HUES64 (cell line): ENCODE data around the gene ZCCHC13.
"Not testable (repeated sequence)": the region's sequence is repeated elsewhere in the genome, so short reads cannot be mapped to it uniquely, and the experiment has no call there.

Source experiments
- H3K27ac ChIP-seq: 2 replicates; pipeline ENCODE4 v1.7.0; 2013; ENCODE audit warnings: low read depth, low read length, inconsistent platforms
- H3K27me3 ChIP-seq: 2 replicates; pipeline ENCODE4 v1.6.1; 2013; ENCODE audit warnings: mild to moderate bottlenecking, low read length; ENCODE audit not compliant: insufficient read depth
- H3K36me3 ChIP-seq: 2 replicates; pipeline ENCODE4 v1.6.1; 2013; ENCODE audit warnings: mild to moderate bottlenecking, low read length; ENCODE audit not compliant: insufficient read depth
- H3K4me1 ChIP-seq: 2 replicates; pipeline ENCODE4 v1.6.1; 2013; ENCODE audit warnings: mild to moderate bottlenecking, low read length, moderate library complexity; ENCODE audit not compliant: insufficient read depth
- H3K4me3 ChIP-seq: 2 replicates; pipeline ENCODE4 v1.5.1; 2013; ENCODE audit warnings: mild to moderate bottlenecking, low read length, moderate library complexity
- H3K9ac ChIP-seq: 2 replicates; pipeline ENCODE4 v1.6.1; 2013; ENCODE audit warnings: mild to moderate bottlenecking, low read depth, low read length
- H3K9me3 ChIP-seq: 2 replicates; pipeline ENCODE4 v1.6.1; 2013; ENCODE audit warnings: low read depth, low read length; ENCODE audit not compliant: insufficient read depth
- WGBS: fragments of 150-250, 120-280 bp; methylation state at CpG from one replicate; pipeline ENCODE4 v1.1.7; 2013; ENCODE audit warnings: missing lambda C conversion rate; 5-methylcytosine and 5-hydroxymethylcytosine counted together

ZCCHC13 gene

DNA sequence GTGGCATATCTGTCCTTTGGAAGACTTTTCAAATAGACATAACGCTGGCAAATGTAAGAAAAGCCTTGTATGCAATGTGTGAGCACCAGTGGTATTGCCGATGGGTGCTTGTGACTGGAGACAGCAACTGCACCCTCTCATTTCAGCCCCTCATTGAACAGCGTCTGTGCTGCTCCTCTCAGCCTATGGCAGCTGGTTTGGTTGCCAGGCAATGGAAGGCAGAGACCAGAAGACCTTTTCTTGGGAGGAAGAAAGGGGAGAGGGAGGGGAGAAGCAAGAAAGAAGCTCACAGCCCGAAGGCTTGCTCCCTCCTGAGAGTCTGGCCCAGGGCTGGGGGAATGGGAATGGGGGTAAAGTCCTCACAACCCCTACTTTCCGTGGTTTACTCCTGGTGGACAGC lies 20.2 kb downstream of the ZCCHC13 start:
- H3K9me3 ChIP-seq = no peaks in the 10 kb centered on the region
- 72% methylated on average over 5 of the region's 5 CpGs for WGBS
- no peaks in the 10 kb centered on the region for H3K27me3 ChIP-seq
- no peak overlapping the region for H3K9ac ChIP-seq
- peaks cover 14% of the 10 kb centered on the region for H3K4me1 ChIP-seq
- H3K36me3 ChIP-seq = no peaks in the 10 kb centered on the region
- H3K4me3 ChIP-seq = no peak overlapping the region
- H3K27ac ChIP-seq = no peak overlapping the region

DNA sequence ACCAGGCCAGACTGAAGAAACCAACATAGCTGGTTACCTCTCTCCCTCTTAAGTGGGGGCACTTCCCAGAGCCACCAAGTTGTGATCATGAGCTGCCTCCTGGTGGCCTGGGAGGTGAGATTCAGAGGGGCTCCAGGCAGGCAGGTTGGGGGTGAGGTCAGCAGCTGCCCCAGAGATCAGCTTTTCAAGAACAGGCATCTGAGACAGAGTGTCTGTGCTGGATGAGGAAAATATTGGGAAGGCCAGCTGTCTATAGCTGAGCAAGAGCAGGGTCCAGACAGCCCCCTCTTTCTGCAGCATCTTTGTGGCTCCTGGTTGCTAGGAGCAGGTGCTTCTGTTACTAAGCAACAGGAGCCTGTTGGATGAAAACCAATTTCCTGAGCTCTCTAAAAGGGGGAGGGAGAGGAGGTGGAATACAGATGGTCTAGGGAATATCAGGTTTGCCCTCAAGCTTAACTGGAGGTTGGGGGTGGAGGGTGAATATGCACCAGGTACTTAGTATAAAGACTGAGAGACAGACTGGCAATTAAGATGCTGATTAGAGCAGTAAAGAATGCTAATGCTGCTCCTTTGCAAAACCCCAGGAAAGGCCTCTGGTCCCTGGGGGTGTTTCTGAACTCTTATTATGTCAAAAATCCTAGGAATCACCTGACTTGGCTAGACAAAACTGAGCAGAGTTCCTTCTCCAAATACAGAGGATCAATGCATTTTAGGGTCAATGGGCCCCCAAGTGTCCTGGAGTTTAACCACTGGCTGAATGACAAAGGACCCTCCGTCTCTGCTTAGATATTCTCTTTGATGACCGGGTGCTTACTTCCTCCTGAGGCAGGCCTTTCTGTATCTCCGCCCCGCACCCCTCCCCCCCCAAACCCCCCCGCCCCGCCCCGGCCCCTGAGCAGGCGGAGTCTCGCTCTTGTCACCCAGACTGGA lies 21.4 kb downstream of the ZCCHC13 start:
- Histone ChIP-seq H3K9ac (peak overlapping the region; percentile 9; the same call in 1 of the 2 replicates), H3K27me3 (no peaks in the 10 kb centered on the region), H3K36me3 (no peaks in the 10 kb centered on the region), H3K9me3 (no peaks in the 10 kb centered on the region), H3K4me3 (no peak overlapping the region), H3K27ac (peak overlapping the region; percentile 89), H3K4me1 (peaks cover 14% of the 10 kb centered on the region)
- 0% methylated on average over 1 of the region's 9 CpGs for WGBS

- no peak overlapping the region for H3K9ac ChIP-seq
- H3K36me3 ChIP-seq = no peaks in the 10 kb centered on the region
- no peaks in the 10 kb centered on the region for H3K27me3 ChIP-seq
- H3K9me3 ChIP-seq = no peaks in the 10 kb centered on the region
- H3K4me1 ChIP-seq = 0 out of 2 replicates have a peak, but pooled peaks cover 5% of the 10 kb centered on the region
- no peak overlapping the region for H3K27ac ChIP-seq
- no peak overlapping the region for H3K4me3 ChIP-seq
Measured at GRCh38 chrX:74338852-74339251, 34.9 kb downstream of the ZCCHC13 start.

GRCh38 chrX:74340051-74340450 lies 36.1 kb downstream of the ZCCHC13 start:
- H3K27ac ChIP-seq = no peak overlapping the region
- H3K27me3 ChIP-seq = no peaks in the 10 kb centered on the region
- 0 out of 2 replicates have a peak, but pooled peaks cover 10% of the 10 kb centered on the region for H3K4me1 ChIP-seq
- H3K36me3 ChIP-seq = no peaks in the 10 kb centered on the region
- H3K4me3 ChIP-seq = no peak overlapping the region
- H3K9ac ChIP-seq = no peak overlapping the region
- H3K9me3 ChIP-seq = no peaks in the 10 kb centered on the region

DNA sequence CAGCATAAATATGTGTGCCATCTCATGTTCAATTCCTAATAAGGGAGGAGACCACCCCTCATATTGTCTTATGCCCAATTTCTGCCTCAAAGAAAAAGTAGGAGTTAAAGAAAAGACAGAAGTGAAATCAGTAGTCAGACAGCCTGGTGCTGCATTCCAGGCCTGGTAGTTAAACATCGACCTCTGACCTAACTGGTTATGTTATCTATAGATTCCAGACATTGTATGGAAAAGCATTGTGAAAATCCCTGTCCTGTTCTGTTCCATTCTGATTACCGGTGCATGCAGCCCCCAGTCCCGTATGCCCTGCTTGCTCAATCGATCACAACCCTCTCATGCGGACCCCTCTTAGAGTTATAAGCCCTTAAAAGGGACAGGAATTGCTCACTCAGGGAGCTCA lies 38.2 kb downstream of the ZCCHC13 start:
- 93% methylated on average over 5 of the region's 5 CpGs for WGBS
- not testable (repeated sequence) for H3K36me3 ChIP-seq, H3K9ac ChIP-seq

GRCh38 chrX:74343343-74344279 lies 39.6 kb downstream of the ZCCHC13 start:
- no peaks in the 10 kb centered on the region for H3K36me3 ChIP-seq
- no peaks in the 10 kb centered on the region for H3K27me3 ChIP-seq
- WGBS = 16% methylated on average over 3 of the region's 3 CpGs
- H3K9ac ChIP-seq = no peak overlapping the region
- no peaks in the 10 kb centered on the region for H3K9me3 ChIP-seq
- H3K27ac ChIP-seq = peak overlapping the region; percentile 49; the same call in 1 of the 2 replicates
- H3K4me3 ChIP-seq = no peak overlapping the region
- H3K4me1 ChIP-seq = 0 out of 2 replicates have a peak, but pooled peaks cover 10% of the 10 kb centered on the region

More for the DNA sequence above, 38.2 kb downstream of the ZCCHC13 start:
- not testable (repeated sequence) for H3K27me3 ChIP-seq, H3K27ac ChIP-seq, H3K9me3 ChIP-seq, H3K4me3 ChIP-seq, H3K4me1 ChIP-seq

DNA sequence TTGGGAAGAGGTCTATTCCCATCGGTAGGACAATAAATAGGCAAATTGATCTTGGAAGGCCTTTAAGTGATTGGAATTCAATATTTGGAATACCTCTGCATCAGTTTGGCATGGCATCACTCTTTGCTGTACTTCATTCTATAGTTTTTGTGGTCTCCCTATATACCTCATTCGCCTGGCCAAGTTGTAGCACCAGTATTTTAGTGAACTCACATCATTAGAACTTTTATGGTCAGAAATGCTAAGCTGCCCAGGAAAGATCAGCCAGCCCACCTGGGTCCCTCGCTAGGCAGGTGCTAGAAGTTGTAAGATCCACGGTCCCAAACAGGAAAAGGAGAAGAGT lies 40.3 kb downstream of the ZCCHC13 start:
- 55% methylated on average over 4 of the region's 4 CpGs for WGBS
- Histone ChIP-seq H3K4me1 (0 out of 2 replicates have a peak, but pooled peaks cover 10% of the 10 kb centered on the region), H3K36me3 (no peaks in the 10 kb centered on the region), H3K27ac (no peak overlapping the region), H3K9me3 (no peaks in the 10 kb centered on the region), H3K9ac (no peak overlapping the region), H3K27me3 (no peaks in the 10 kb centered on the region), H3K4me3 (no peak overlapping the region)

DNA sequence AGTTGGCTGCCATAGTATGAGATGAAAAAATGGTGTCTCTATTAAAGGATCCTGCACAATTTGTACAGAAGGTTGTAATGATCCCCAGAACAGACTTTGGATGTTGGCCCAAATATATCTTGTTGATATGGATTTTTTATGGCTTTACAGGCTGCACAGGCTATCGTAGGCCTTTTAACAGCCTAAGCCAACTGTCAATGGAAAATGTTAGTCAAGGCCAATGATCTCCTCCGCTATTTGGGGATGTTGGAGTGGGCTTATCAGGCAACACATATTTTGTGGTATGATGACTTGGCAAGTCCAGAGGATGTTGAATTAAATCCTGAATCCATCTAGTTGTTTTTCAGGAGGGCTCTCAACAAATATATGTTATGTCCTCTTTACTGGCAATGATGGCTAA lies 42.1 kb downstream of the ZCCHC13 start:
- H3K27me3 ChIP-seq = no peaks in the 10 kb centered on the region
- 93% methylated on average over 2 of the region's 2 CpGs for WGBS
- 0 out of 2 replicates have a peak, but pooled peaks cover 10% of the 10 kb centered on the region for H3K4me1 ChIP-seq
- no peak overlapping the region for H3K4me3 ChIP-seq
- H3K36me3 ChIP-seq = no peaks in the 10 kb centered on the region
- no peak overlapping the region for H3K9ac ChIP-seq
- H3K9me3 ChIP-seq = no peaks in the 10 kb centered on the region
- H3K27ac ChIP-seq = no peak overlapping the region

DNA sequence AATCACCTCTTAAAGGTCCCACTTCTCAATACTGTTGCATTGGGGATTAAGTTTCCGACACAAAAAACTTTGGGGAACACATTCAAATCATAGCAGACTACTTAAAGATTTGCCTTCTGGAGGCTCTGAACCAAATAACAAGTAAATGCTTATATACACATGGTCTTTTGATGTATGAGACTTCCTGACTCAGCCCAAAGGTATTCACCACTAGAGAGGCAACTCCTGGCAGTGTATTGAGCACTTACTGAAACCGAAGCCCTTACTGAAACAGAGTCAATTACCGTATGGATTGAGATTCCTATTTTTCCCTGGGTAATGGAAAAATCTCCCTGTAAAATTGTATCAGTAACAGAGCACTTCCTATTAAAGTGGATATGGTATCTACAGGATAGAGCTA lies 45.4 kb downstream of the ZCCHC13 start:
- no peaks in the 10 kb centered on the region for H3K9me3 ChIP-seq
- H3K27ac ChIP-seq = no peak overlapping the region
- H3K4me1 ChIP-seq = 0 out of 2 replicates have a peak, but pooled peaks cover 2% of the 10 kb centered on the region
- no peaks in the 10 kb centered on the region for H3K36me3 ChIP-seq
- no peaks in the 10 kb centered on the region for H3K27me3 ChIP-seq
- H3K9ac ChIP-seq = no peak overlapping the region
- 63% methylated on average over 3 of the region's 3 CpGs for WGBS
- H3K4me3 ChIP-seq = no peak overlapping the region

- Histone ChIP-seq H3K36me3 (no peaks in the 10 kb centered on the region), H3K4me3 (no peak overlapping the region), H3K27me3 (no peaks in the 10 kb centered on the region), H3K4me1 (no peaks in the 10 kb centered on the region), H3K9ac (no peak overlapping the region), H3K27ac (no peak overlapping the region), H3K9me3 (no peaks in the 10 kb centered on the region)
- 92% methylated on average over 4 of the region's 4 CpGs for WGBS
Measured at GRCh38 chrX:74351760-74352159, 47.8 kb downstream of the ZCCHC13 start.

DNA sequence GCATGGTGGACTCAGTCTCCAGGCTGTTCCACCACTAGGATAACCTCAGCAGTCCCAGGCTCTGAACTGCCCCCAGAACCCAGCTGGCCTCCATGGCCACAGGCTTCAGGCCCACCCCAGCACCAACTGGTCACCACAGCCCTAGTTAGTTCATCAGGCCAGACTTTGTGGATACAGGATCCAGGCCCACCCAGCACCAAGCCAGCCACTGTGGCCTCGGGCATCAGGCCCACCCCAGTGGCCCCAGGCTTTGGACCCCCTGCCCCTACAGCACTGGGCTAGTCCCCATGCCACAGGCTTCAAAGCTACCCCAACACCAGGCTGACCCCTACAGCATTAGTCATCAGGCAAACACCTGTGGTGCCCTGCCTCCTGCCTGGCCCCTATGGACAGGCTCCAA lies 50.0 kb downstream of the ZCCHC13 start:
- Histone ChIP-seq H3K36me3 (no peaks in the 10 kb centered on the region), H3K27ac (no peak overlapping the region), H3K9me3 (no peaks in the 10 kb centered on the region), H3K4me1 (no peaks in the 10 kb centered on the region), H3K9ac (no peak overlapping the region), H3K27me3 (no peaks in the 10 kb centered on the region), H3K4me3 (no peak overlapping the region)
- WGBS = 85% methylated on average over 1 of the region's 1 CpG
